Measurements from ENCODE around the gene OXLD1. TPM values are rescaled to one million over a fixed set of nuclear protein-coding genes. Genes with fewer than 3 reads are reported as not detected.
A peak's percentile ranks its signal among the peaks of the same experiment; 100 is the strongest.

Gene OXLD1
- total RNA-seq, 2 donors from 2014 or later = 30.2 to 36.5 TPM

DNA sequence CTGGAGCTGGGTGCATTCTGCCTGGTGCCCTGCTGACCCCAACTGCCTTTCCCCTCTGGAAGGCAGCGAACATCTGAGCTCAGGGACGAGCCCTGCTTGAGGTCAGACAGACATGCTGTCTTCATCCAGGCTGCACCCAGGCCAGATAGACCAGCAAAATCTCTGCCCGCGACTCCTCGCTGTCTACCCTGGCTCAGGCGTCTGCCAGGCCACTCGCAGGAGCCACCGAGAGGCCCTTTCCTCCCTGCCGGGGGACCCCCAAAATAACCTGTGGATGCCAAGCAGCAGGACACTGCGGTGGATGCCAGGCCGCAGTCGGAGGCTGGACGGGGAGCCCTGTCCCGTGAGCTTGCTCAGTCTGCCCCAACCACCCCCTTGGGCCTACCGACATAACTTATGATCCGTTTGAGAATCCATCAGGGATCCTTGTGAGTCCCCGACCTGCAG lies 42.4 kb upstream of the OXLD1 start:
- H3K27ac Mint-ChIP-seq = no peak overlapping the region
- H3K36me3 Mint-ChIP-seq (ENCODE audit: low read depth) = peaks cover 32% of the 10 kb centered on the region
- H3K4me1 ChIP-seq (ENCODE audit: control insufficient read depth, insufficient read depth, low read length) = peaks cover 12% of the 10 kb centered on the region
- peaks cover 6% of the 10 kb centered on the region for H3K4me1 Mint-ChIP-seq
- TF ChIP-seq, protein P1, sequence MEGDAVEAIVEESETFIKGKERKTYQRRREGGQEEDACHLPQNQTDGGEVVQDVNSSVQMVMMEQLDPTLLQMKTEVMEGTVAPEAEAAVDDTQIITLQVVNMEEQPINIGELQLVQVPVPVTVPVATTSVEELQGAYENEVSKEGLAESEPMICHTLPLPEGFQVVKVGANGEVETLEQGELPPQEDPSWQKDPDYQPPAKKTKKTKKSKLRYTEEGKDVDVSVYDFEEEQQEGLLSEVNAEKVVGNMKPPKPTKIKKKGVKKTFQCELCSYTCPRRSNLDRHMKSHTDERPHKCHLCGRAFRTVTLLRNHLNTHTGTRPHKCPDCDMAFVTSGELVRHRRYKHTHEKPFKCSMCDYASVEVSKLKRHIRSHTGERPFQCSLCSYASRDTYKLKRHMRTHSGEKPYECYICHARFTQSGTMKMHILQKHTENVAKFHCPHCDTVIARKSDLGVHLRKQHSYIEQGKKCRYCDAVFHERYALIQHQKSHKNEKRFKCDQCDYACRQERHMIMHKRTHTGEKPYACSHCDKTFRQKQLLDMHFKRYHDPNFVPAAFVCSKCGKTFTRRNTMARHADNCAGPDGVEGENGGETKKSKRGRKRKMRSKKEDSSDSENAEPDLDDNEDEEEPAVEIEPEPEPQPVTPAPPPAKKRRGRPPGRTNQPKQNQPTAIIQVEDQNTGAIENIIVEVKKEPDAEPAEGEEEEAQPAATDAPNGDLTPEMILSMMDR (conservative IDR thresholded peaks at IDR 0.05) = no peak
- H3K9me3 Mint-ChIP-seq = no peaks in the 10 kb centered on the region
- no peak for DNase-seq
- H3K4me3 Mint-ChIP-seq = no peak overlapping the region
- H3K27me3 ChIP-seq (ENCODE audit: control insufficient read depth, insufficient read depth, low read length, poor library complexity, severe bottlenecking) = no peaks in the 10 kb centered on the region
- no peak overlapping the region for H3K4me3 ChIP-seq (ENCODE audit: low read length)
- H3K27ac ChIP-seq (ENCODE audit: low read depth, low read length) = no peak overlapping the region
- H3K9me3 ChIP-seq (ENCODE audit: control insufficient read depth, low read length) = no peaks in the 10 kb centered on the region
- 87 to 93% methylated on average over 13 to 17 of the region's 17 CpGs for WGBS, 2 experiments (ENCODE audit: insufficient coverage in 1 of 2, insufficient read length in 1 of 2)
- peaks cover 37% of the 10 kb centered on the region for H3K36me3 ChIP-seq (ENCODE audit: control insufficient read depth, insufficient read depth, low read length)
- H3K9ac ChIP-seq (ENCODE audit: extremely low read depth, low read length, poor library complexity, severe bottlenecking) = no peak overlapping the region
- H3K27me3 Mint-ChIP-seq (ENCODE audit: insufficient read depth) = peaks cover 3% of the 10 kb centered on the region

DNA sequence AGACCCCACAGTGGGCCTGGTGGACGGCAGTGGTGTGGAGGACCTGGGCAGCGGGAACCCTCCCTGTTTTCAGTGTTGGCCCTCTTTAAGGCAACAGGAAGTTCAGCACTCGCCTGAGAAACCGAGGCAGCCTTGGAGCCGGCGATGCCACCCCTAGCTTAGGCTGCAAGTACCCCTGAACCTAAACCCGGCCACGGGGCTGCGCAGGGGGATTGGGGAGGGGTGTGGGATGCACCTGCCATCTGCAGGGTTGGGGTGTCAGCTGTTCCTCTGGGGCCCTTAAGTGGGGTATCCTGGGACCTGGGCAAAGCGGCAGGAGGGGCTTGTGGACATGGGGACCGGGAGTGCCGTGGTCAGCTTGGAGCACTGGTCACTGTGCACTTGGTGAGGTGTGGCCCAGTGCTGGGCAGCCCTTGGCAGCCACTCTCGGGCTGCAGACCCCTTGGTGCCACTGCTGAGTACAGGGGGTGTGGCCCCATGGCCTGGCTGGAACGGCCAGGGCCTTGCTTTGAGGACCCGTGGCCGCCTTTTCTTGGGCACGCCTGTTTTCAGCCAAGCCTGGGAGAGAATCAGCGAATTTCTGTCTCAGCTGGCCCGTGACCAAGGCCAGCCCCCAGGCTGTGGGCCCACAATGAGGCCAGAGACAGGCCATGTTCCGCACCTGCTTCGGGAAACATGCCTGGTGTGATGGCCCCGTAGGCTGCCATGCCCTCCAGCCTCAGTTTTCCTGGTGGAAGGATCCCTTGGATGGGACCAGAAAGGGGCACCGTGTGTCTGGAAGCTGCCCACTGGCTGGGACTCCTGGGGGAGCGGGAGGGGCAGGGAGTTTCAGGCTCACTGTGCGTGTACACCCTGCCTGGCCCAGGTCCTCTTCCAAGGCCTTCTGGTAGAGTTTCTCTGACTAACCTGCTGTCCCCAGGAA lies 41.6 kb upstream of the OXLD1 start:
- 94 to 95% methylated on average over 20 to 25 of the region's 25 CpGs for WGBS, 2 experiments (ENCODE audit: insufficient coverage in 1 of 2, insufficient read length in 1 of 2)
- Mint-ChIP-seq H3K27ac (no peak overlapping the region), H3K4me1 (peaks cover 6% of the 10 kb centered on the region), H3K4me3 (no peak overlapping the region), H3K27me3 (ENCODE audit: insufficient read depth) (peaks cover 3% of the 10 kb centered on the region), H3K9me3 (no peaks in the 10 kb centered on the region), H3K36me3 (ENCODE audit: low read depth) (peaks cover 32% of the 10 kb centered on the region)
- Histone ChIP-seq H3K4me1 (ENCODE audit: control insufficient read depth, insufficient read depth, low read length) (peaks cover 8% of the 10 kb centered on the region), H3K9me3 (ENCODE audit: control insufficient read depth, low read length) (no peaks in the 10 kb centered on the region), H3K36me3 (ENCODE audit: control insufficient read depth, insufficient read depth, low read length) (peaks cover 37% of the 10 kb centered on the region), H3K27me3 (ENCODE audit: control insufficient read depth, insufficient read depth, low read length, poor library complexity, severe bottlenecking) (no peaks in the 10 kb centered on the region), H3K27ac (ENCODE audit: low read depth, low read length) (no peak overlapping the region), H3K9ac (ENCODE audit: extremely low read depth, low read length, poor library complexity, severe bottlenecking) (no peak overlapping the region), H3K4me3 (ENCODE audit: low read length) (no peak overlapping the region)
- no peak for DNase-seq
- TF ChIP-seq, protein P1 (conservative IDR thresholded peaks at IDR 0.05) = no peak

DNA sequence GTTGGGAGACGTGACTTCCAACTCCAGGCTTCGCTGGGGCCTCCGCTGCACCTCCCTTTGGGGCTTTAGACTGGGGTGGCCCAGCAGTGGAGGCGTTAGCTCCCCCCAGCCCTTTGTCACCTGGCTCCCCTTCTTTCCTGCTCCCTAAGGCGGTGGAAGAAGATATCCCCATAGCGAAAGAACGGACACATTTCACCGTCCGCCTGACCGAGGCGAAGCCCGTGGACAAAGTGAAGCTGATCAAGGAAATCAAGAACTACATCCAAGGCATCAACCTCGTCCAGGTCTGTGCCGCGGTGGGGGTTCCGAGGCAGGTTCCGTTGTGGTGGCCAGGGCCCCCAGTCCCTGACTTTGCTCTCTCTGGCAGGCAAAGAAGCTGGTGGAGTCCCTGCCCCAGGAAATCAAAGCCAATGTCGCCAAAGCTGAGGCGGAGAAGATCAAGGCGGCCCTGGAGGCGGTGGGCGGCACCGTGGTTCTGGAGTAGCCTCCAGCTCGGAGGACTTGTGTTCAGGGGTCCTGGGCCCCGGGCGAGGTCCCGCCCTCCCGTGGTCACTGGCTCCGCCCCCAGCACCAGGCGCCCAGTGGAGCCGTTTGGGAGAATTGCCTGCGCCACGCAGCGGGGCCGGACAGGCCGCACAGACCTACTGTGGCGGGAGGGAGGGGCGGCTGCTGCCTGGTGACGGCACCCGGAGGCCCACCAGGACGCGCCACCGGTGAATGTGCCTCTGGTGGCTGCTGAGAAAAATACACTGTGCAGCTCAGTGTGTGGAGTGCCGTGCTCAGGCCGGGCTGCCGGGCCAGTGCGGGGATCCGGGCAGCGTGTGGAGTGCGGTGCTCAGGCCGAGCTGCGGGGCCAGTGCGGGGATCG lies 40.6 kb upstream of the OXLD1 start:
- Histone ChIP-seq H3K9ac (ENCODE audit: extremely low read depth, low read length, poor library complexity, severe bottlenecking) (no peak overlapping the region), H3K27ac (ENCODE audit: low read depth, low read length) (no peak overlapping the region), H3K27me3 (ENCODE audit: control insufficient read depth, insufficient read depth, low read length, poor library complexity, severe bottlenecking) (no peaks in the 10 kb centered on the region), H3K4me3 (ENCODE audit: low read length) (no peak overlapping the region), H3K9me3 (ENCODE audit: control insufficient read depth, low read length) (no peaks in the 10 kb centered on the region), H3K4me1 (ENCODE audit: control insufficient read depth, insufficient read depth, low read length) (peaks cover 8% of the 10 kb centered on the region), H3K36me3 (ENCODE audit: control insufficient read depth, insufficient read depth, low read length) (peaks cover 39% of the 10 kb centered on the region)
- Mint-ChIP-seq H3K27me3 (ENCODE audit: insufficient read depth) (peaks cover 3% of the 10 kb centered on the region), H3K36me3 (ENCODE audit: low read depth) (peaks cover 33% of the 10 kb centered on the region), H3K27ac (no peak overlapping the region), H3K4me1 (peaks cover 11% of the 10 kb centered on the region), H3K4me3 (no peak overlapping the region), H3K9me3 (no peaks in the 10 kb centered on the region)
- peak; percentile 70 for DNase-seq
- TF ChIP-seq, protein P1 (conservative IDR thresholded peaks at IDR 0.05) = peak; percentile 21
- WGBS, 2 experiments (ENCODE audit: insufficient coverage in 1 of 2, insufficient read length in 1 of 2) = 95 to 96% methylated on average over 37 to 54 of the region's 54 CpGs

All from endodermal cell (in vitro differentiated cells).